Epidermal melanocyte (primary cell): ENCODE measurements around the gene PRKAR2B.
"Not testable (repeated sequence)": the region's sequence is repeated elsewhere in the genome, so short reads cannot be mapped to it uniquely, and the experiment has no call there.

Source experiments
- DNase-seq: peaks from one replicate; pipeline ENCODE4 v3.0.0; 2011; ENCODE audit warnings: low spot score; ENCODE audit not compliant: insufficient read length

The PRKAR2B gene

GRCh38 chr7:107027208-107027607 lies 17.3 kb upstream of the PRKAR2B start:
- no peak for DNase-seq

- DNase-seq, result no peak
These were observed 15.3 kb upstream of the PRKAR2B start for GRCh38 chr7:107029061-107029763.

GRCh38 chr7:107029764-107030286 lies 14.7 kb upstream of the PRKAR2B start:
- no peak for DNase-seq

- no peak for DNase-seq
These were observed 12.5 kb upstream of the PRKAR2B start for GRCh38 chr7:107032050-107032449.

- no peak for DNase-seq
These were observed 11.6 kb upstream of the PRKAR2B start for GRCh38 chr7:107032720-107033438.

GRCh38 chr7:107034553-107034952 lies 10.0 kb upstream of the PRKAR2B start:
- DNase-seq, result no peak

- no peak for DNase-seq
These were observed 9.1 kb upstream of the PRKAR2B start for GRCh38 chr7:107035446-107035845.

- DNase-seq, result no peak
These were observed 8.0 kb upstream of the PRKAR2B start for GRCh38 chr7:107036535-107036934.

- DNase-seq, result no peak
These were observed 6.5 kb upstream of the PRKAR2B start for GRCh38 chr7:107037717-107038603.

GRCh38 chr7:107039199-107039900 lies 5.2 kb upstream of the PRKAR2B start:
- DNase-seq, result no peak

- DNase-seq, result no peak
These were observed 3.4 kb upstream of the PRKAR2B start for GRCh38 chr7:107041097-107041496.

GRCh38 chr7:107041764-107042163 lies 2.7 kb upstream of the PRKAR2B start:
- DNase-seq, result not testable (repeated sequence)

- DNase-seq, result not testable (repeated sequence)
These were observed 2.1 kb upstream of the PRKAR2B start for GRCh38 chr7:107042326-107042910.

- no peak for DNase-seq
These were observed 1.0 kb upstream of the PRKAR2B start for GRCh38 chr7:107043491-107043890.

- no peak for DNase-seq
These were observed 571 bp upstream of the PRKAR2B start for GRCh38 chr7:107043921-107044346.

GRCh38 chr7:107045195-107045960 lies 873 bp downstream of the PRKAR2B start:
- DNase-seq, result no peak

- no peak for DNase-seq
These were observed 1.5 kb downstream of the PRKAR2B start for GRCh38 chr7:107045980-107046379.

GRCh38 chr7:107046491-107047259 lies 2.2 kb downstream of the PRKAR2B start:
- DNase-seq, result no peak
